RWPE1 (cell line): ENCODE data around the gene FAHD1.
A peak's percentile ranks its signal among the peaks of the same experiment; 100 is the strongest.

Experiments
- CTCF ChIA-PET: fragments of 350-600 bp; sonication (Branson Sonifier 250); formaldehyde crosslinking; extraction: SDS; loops from one replicate; lab custom pipeline; 2021; lab: Yijun Ruan, JAX
- POLR2A ChIA-PET: fragments of 400-600 bp; formaldehyde crosslinking; extraction: SDS; loops from one replicate; lab custom pipeline; 2020; ENCODE audit warnings: antibody characterized with exemption; ENCODE audit not compliant: low non-redundant PET; lab: Yijun Ruan, JAX
- DNase-seq: peaks from one replicate; pipeline ENCODE4 v3.0.0; 2012; ENCODE audit warnings: low spot score
- H3K27ac ChIP-seq: fragments of 450-650 bp; 2 replicates; pipeline ENCODE4 v1.5.1; 2017
- TF ChIP-seq, protein P1 (sequence below): fragments of 450-650 bp; conservative IDR thresholded peaks from 2 replicates; pipeline ENCODE4 v1.5.1; 2017; ENCODE audit warnings: low read depth, mild to moderate bottlenecking

FAHD1 gene

DNA sequence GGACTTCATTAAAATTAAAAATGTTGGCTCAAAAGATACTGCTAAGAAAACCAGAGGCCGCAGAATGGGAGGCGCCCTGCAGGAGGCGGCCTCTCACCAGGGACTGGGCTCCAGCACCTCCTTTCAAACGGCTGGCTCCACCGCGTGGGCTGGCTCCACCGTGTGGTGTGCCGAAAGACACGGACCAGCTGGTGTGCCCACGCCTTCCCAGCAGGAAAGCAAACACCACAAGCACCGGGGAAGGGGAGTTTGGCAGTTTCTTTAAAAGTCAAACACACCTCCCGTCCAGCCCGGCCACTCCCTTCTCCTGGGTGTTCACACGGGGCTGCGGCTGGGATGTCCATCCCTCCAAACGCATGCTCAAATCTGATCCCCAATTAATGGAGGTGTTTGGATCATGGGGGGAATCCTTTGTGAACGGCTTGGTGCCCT lies 14.3 kb upstream of the FAHD1 start:
- TF ChIP-seq, protein P1, sequence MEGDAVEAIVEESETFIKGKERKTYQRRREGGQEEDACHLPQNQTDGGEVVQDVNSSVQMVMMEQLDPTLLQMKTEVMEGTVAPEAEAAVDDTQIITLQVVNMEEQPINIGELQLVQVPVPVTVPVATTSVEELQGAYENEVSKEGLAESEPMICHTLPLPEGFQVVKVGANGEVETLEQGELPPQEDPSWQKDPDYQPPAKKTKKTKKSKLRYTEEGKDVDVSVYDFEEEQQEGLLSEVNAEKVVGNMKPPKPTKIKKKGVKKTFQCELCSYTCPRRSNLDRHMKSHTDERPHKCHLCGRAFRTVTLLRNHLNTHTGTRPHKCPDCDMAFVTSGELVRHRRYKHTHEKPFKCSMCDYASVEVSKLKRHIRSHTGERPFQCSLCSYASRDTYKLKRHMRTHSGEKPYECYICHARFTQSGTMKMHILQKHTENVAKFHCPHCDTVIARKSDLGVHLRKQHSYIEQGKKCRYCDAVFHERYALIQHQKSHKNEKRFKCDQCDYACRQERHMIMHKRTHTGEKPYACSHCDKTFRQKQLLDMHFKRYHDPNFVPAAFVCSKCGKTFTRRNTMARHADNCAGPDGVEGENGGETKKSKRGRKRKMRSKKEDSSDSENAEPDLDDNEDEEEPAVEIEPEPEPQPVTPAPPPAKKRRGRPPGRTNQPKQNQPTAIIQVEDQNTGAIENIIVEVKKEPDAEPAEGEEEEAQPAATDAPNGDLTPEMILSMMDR: peak; percentile 70
- DNase-seq: peak; percentile 29
- peak overlapping the region; percentile 50 for H3K27ac ChIP-seq
- CTCF ChIA-PET: interaction anchor here (0.6 kb wide), 3 partner anchors 61 to 449 kb away, joined by 3 to 4 read pairs (median 4); no protein-coding TSS in a partner anchor
- POLR2A ChIA-PET: no interaction called here

DNA sequence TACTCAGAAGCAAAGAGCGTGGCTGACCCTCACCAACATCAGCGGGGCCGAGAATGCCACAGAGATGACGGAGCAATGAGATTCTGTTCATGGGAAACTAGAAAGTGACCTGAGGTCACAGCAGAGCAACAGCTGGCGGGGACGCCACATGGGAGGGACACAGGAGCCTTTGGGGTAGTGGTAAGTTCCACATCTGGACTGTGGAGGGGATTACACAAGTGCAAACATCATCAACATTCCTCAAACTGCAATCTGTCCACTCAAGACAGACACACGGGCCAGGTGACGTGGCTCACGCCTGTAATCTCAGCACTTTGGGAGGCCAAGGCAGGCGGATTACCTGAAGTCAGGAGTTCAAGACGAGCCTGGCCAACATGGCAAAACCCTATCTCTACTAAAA lies 11.5 kb upstream of the FAHD1 start:
- ChIA-PET POLR2A (interaction anchor here (0.6 kb wide), 1 partner anchor 39 kb away, joined by 5 read pairs; no protein-coding TSS in a partner anchor), CTCF (interaction anchor here (0.7 kb wide), 1 partner anchor 270 kb away, joined by 4 read pairs; no protein-coding TSS in a partner anchor)
- H3K27ac ChIP-seq: peak overlapping the region; percentile 24; the same call in 1 of the 2 replicates
- TF ChIP-seq, protein P1: no peak
- no peak for DNase-seq

DNA sequence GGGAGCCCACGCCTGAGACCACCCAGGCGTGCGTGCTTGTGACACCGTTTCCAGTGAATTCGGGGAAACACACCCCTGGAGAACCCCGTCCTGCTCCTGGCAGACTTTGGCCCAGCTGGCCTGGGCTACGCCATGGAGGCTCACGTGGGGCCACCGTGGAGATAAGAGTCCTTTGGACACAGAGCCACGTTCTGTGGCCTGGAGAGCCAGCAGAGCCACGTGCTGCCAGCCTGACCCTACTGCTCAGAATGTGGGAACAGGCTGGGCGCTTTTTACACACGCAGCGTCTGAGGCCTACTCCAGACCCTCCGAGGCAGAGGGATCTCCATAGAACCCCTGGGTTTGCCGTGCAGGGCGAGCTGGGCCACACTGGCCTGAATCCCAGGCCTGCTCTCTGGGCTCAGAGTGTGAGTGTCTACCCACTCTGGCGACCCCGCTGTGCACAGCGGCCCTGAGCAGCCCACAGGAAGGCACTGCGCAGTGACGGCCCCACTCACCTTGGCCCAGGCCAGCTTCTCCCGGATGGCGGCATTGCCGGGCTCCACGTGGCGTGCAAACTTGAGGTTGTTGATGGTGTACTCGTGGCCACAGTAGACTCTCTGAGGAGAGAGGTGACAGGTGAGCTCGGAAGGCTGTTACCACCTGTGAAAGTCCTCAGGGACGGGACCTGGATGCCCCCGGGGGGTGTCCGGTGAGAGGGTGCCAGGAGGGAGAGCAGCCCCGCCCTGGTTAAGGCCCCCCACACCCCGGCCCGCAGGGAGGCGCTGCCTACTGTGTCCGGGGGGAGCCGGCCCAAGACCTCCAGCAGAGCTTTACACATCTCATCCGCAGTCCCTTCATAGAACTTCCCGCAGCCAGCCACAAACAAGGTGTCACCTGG lies 10.4 kb upstream of the FAHD1 start:
- POLR2A ChIA-PET: interaction anchor here (0.5 kb wide), 1 partner anchor 26 kb away, joined by 4 read pairs; no protein-coding TSS in a partner anchor
- TF ChIP-seq, protein P1: no peak
- no peak for DNase-seq
- H3K27ac ChIP-seq: no peak overlapping the region
- CTCF ChIA-PET: no interaction called here

DNA sequence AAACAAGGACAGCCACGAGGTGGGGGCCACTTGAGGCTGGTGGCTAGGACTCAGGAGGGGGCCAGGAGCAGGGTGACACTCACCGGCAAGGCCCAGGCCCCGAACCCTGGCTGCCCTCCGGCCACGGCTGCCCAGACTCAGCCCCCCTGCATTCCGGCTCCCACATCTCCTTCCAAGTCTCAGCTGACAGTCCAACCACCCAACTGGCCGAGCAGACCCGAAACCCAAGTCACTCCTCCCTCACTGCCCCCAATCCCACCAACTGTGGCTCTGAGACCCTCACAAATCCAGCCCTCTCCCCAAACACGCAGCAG lies 9.8 kb upstream of the FAHD1 start:
- TF ChIP-seq, protein P1: no peak
- DNase-seq: no peak
- CTCF ChIA-PET: no interaction called here
- H3K27ac ChIP-seq: no peak overlapping the region
- POLR2A ChIA-PET: no interaction called here

DNA sequence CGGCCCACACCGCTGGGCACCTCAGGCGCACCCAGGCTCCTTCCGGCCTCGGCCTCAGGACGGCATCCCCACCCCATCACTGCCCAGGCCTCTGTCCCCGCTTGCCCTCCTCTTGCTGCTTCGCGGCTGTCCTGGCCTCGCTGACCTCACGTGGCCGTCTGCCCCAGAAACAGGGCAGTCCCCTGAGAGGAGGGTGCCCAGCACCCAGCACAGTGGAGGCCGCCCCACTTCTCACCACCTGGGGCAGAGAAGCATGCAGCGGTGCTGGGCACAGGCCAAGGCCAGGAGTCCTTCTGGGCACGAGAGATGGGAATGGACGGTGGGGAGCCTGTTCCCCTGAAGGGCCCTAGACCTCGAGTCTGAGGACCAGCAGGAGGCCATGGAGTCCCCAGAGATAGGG lies 9.3 kb upstream of the FAHD1 start:
- POLR2A ChIA-PET: no interaction called here
- TF ChIP-seq, protein P1: no peak
- H3K27ac ChIP-seq: no peak overlapping the region
- CTCF ChIA-PET: no interaction called here
- no peak for DNase-seq

DNA sequence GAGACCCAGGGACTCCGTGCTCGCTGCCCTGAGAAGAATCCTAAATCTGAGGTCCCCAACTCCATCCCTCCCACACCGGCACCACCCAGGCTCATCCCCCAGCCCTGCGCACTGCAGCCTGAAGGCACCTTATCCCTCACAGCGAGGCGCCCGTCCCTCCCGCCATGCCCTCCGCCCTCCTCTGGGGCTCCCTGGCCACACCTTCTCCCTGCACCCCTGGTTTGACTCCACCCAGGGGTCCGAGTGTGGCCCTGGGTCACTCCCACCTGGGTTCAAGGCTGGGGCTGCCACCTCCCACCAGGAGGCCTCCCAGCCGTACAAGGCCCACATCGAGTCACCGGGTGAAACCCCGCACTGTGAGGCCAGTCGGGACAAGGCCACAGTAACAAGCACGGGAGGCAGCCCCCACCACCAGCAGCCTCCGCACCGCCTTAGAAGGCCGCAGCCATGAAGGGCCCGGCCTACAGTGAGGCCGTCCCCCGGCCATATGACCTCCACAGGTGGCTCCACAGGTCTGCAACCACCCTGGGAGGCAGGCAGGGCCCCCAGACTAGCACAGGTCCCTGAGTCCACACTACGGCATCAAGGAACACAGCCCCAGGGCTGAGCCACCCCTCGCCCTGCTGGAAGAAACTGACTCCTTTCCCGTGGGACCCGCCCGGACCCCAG lies 8.7 kb upstream of the FAHD1 start:
- no peak for DNase-seq
- ChIA-PET CTCF (no interaction called here), POLR2A (no interaction called here)
- TF ChIP-seq, protein P1: no peak
- H3K27ac ChIP-seq: no peak overlapping the region
